ENCODE measurements around the gene FGF10. TPM values are rescaled to one million over a fixed set of nuclear protein-coding genes. Genes with fewer than 3 reads are reported as not detected.

Gene FGF10
- total and polyA plus RNA-seq, 2 of the 4 experiments (the other 2 are of a cell fraction), result not detected

DNA sequence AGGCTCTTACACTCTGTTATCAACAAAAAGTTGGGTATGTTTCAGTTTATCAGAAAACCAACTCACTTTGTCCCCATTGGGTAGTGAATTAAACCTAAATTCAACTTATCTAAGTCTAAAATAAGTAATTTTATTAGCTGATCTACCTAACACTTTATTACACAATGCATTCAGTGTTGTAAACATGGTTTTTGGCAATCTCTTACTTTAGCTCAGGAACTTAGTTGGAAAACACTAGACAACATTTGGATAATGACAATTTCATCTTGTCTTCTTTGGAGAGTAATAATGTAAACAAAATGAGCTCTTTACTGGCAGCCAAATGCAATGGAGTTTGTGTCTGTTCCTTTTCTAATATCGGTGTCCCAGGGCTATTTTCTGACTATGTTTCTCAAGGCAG, 33.0 kb downstream of the FGF10 start:
- POLR2A ChIA-PET (ENCODE audit: unreplicated experiment), result no interaction called here
- TF ChIP-seq BHLHE40 (IDR thresholded peaks at IDR 0.05; ENCODE audit: low read depth, low read length) (no peak), MAFK (IDR thresholded peaks at IDR 0.05; ENCODE audit: low read depth, low read length) (no peak), RFX5 (IDR thresholded peaks at IDR 0.05; ENCODE audit: low read depth, low read length) (no peak), CHD1 (IDR thresholded peaks at IDR 0.05; ENCODE audit: low read depth, low read length) (no peak), CEBPB (IDR thresholded peaks at IDR 0.05; ENCODE audit: low read depth, low read length) (no peak), NFE2L2 (IDR thresholded peaks at IDR 0.05; ENCODE audit: low read depth, low read length) (no peak), MXI1 (IDR thresholded peaks at IDR 0.05; ENCODE audit: borderline replicate concordance, low read depth, low read length) (no peak), SMC3 (IDR thresholded peaks at IDR 0.05; ENCODE audit: low read depth, low read length) (no peak), POLR2A (IDR thresholded peaks at IDR 0.05; ENCODE audit: low read depth, low read length) (no peak), MAZ (IDR thresholded peaks at IDR 0.05; ENCODE audit: borderline replicate concordance, low read depth, low read length) (no peak), RCOR1 (IDR thresholded peaks at IDR 0.05; ENCODE audit: insufficient replicate concordance, low read length) (no peak), RAD21 (IDR thresholded peaks at IDR 0.05; ENCODE audit: low read length) (no peak), FOS (IDR thresholded peaks at IDR 0.05; ENCODE audit: low read depth, low read length) (no peak)
- TF ChIP-seq, protein P1, sequence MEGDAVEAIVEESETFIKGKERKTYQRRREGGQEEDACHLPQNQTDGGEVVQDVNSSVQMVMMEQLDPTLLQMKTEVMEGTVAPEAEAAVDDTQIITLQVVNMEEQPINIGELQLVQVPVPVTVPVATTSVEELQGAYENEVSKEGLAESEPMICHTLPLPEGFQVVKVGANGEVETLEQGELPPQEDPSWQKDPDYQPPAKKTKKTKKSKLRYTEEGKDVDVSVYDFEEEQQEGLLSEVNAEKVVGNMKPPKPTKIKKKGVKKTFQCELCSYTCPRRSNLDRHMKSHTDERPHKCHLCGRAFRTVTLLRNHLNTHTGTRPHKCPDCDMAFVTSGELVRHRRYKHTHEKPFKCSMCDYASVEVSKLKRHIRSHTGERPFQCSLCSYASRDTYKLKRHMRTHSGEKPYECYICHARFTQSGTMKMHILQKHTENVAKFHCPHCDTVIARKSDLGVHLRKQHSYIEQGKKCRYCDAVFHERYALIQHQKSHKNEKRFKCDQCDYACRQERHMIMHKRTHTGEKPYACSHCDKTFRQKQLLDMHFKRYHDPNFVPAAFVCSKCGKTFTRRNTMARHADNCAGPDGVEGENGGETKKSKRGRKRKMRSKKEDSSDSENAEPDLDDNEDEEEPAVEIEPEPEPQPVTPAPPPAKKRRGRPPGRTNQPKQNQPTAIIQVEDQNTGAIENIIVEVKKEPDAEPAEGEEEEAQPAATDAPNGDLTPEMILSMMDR (conservative IDR thresholded peaks at IDR 0.05; ENCODE audit: low read depth, low read length), result no peak
- TF ChIP-seq, protein P2, sequence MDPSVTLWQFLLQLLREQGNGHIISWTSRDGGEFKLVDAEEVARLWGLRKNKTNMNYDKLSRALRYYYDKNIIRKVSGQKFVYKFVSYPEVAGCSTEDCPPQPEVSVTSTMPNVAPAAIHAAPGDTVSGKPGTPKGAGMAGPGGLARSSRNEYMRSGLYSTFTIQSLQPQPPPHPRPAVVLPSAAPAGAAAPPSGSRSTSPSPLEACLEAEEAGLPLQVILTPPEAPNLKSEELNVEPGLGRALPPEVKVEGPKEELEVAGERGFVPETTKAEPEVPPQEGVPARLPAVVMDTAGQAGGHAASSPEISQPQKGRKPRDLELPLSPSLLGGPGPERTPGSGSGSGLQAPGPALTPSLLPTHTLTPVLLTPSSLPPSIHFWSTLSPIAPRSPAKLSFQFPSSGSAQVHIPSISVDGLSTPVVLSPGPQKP (IDR thresholded peaks at IDR 0.05; ENCODE audit: borderline replicate concordance, low read depth, low read length), result no peak
- TF ChIP-seq, protein P3, sequence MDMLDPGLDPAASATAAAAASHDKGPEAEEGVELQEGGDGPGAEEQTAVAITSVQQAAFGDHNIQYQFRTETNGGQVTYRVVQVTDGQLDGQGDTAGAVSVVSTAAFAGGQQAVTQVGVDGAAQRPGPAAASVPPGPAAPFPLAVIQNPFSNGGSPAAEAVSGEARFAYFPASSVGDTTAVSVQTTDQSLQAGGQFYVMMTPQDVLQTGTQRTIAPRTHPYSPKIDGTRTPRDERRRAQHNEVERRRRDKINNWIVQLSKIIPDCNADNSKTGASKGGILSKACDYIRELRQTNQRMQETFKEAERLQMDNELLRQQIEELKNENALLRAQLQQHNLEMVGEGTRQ (IDR thresholded peaks at IDR 0.05; ENCODE audit: low read depth, low read length), result no peak
- Histone ChIP-seq H2BK5ac (ENCODE audit: low read depth, low read length, poor library complexity, severe bottlenecking) (no peak overlapping the region), H2AFZ (replicated peaks; ENCODE audit: low read length, poor library complexity) (no peak overlapping the region), H3K9me1 (ENCODE audit: insufficient read depth, low read length) (no peaks in the 10 kb centered on the region), H2BK20ac (ENCODE audit: low read depth, low read length) (no peak overlapping the region), H4K91ac (ENCODE audit: insufficient read depth, low read depth, low read length) (no peak overlapping the region), H3K18ac (ENCODE audit: low read depth, low read length) (no peak overlapping the region), H2BK15ac (ENCODE audit: low read depth, low read length) (no peak overlapping the region), H4K20me1 (ENCODE audit: insufficient read depth, low read length) (no peaks in the 10 kb centered on the region), H3K4me2 (ENCODE audit: low read depth, low read length) (no peak overlapping the region), H4K5ac (ENCODE audit: low read depth, low read length) (no peak overlapping the region), H4K8ac (ENCODE audit: low read depth in 2 of 2, low read length in 2 of 2) (no peak overlapping the region), H2BK120ac (ENCODE audit: low read depth, low read length) (no peak overlapping the region), H3K9ac (ENCODE audit: low read depth, low read length) (no peak overlapping the region), H3K27me3 (ENCODE audit: control insufficient read depth, insufficient read depth, low read length) (no peaks in the 10 kb centered on the region), H3K27ac (ENCODE audit: insufficient read depth, low read length) (no peak overlapping the region), H3K14ac (replicated peaks; ENCODE audit: low read depth, low read length) (no peak overlapping the region), H3K36me3 (ENCODE audit: control insufficient read depth, insufficient read depth, low read length) (no peaks in the 10 kb centered on the region), H3K4me1 (ENCODE audit: control insufficient read depth, insufficient read depth, low read length) (no peaks in the 10 kb centered on the region), H3K4me3 (ENCODE audit: insufficient read depth, low read depth, low read length) (no peak overlapping the region), H3K9me3 (ENCODE audit: control insufficient read depth, insufficient read depth, low read length) (no peaks in the 10 kb centered on the region), H3K56ac (ENCODE audit: extremely low read depth, insufficient read depth, low read length) (no peak overlapping the region), H3K23ac (ENCODE audit: low read depth, low read length) (no peak overlapping the region), H2AK9ac (replicated peaks; ENCODE audit: low read depth, low read length, poor library complexity) (no peak overlapping the region), H2AK5ac (ENCODE audit: low read depth, low read length) (no peak overlapping the region), H3K4ac (ENCODE audit: low read depth, low read length) (no peak overlapping the region), H3K79me1 (ENCODE audit: low read depth in 1 of 2, low read length in 2 of 2) (no peaks in the 10 kb centered on the region)
- DNase-seq, result no peak
- ATAC-seq (ENCODE audit: low read depth), result no peak
- in situ Hi-C loops (cut with MboI; ENCODE audit: low sequenced_read_pairs), result no loop called here
- intact Hi-C loops (cut with micrococcal nuclease), result no loop called here
- WGBS, 2 experiments (ENCODE audit: extremely low coverage in 2 of 2, insufficient read length in 1 of 2), result no CpG with 5 or more reads among the region's 1 CpG
- CTCF ChIA-PET, result interaction anchor here (1.1 kb wide), 1 partner anchor 9 kb away, joined by 3 read pairs; no protein-coding TSS in a partner anchor
- dilution Hi-C loops (cut with HindIII; ENCODE audit: low sequenced_read_pairs, unreplicated experiment), result no loop called here
- no TSS peak for BruUV-seq (replicated peaks)
